ENCODE measurements around the gene TRPT1. TPM values are rescaled to one million over a fixed set of nuclear protein-coding genes. Genes with fewer than 3 reads are reported as not detected.
"Not testable (repeated sequence)": the region's sequence is repeated elsewhere in the genome, so short reads cannot be mapped to it uniquely, and the experiment has no call there.

TRPT1 gene
- polyA plus RNA-seq, 2 of the 4 experiments (the other 2 are of a cell fraction), result 18.6 to 28.5 TPM

GRCh38 chr11:64246871-64247728, 21.1 kb upstream of the TRPT1 start, which contains the start of gene PPP1R14B (continued):
- TF ChIP-seq ZNF302 (CRISPR knock-in tag; IDR thresholded peaks at IDR 0.05), result no peak
- TF ChIP-seq TP53 (CRISPR knock-in tag; IDR thresholded peaks at IDR 0.05), result no peak
- peak; percentile 49 for TF ChIP-seq CHD2 (IDR thresholded peaks at IDR 0.05; ENCODE audit: low read length, partially characterized antibody)

GRCh38 chr11:64246621-64246870, 20.6 kb upstream of the TRPT1 start:
- POLR2A ChIA-PET, result interaction anchor here (0.6 to 6.0 kb wide), 6 partner anchors 20 to 1395 kb away, joined by 3 to 53 read pairs (median 8); partner anchors contain the start of genes ESRRA, NUDT22, STIP1 and TRPT1
- no CpG with 5 or more reads among the region's 43 CpGs for WGBS (ENCODE audit: missing lambda C conversion rate)
- CTCF ChIA-PET, result interaction anchor here (0.8 to 12.2 kb wide), 9 partner anchors 9 to 108 kb away, joined by 3 to 220 read pairs (median 4); partner anchors contain the start of genes BAD, CATSPERZ, ESRRA and NUDT22
- Histone ChIP-seq H3K4me2 (peak overlapping the region; percentile 100), H3K4me1 (peaks cover 45% of the 10 kb centered on the region), H3K27ac (peak overlapping the region; percentile 99 to 100), H3K4me3 (peak overlapping the region; percentile 84)
- DNase-seq (ENCODE audit: low read depth in 1 of 2, low spot score in 1 of 2); H3K9me3 ChIP-seq; FAIRE-seq; ATAC-seq: not testable (repeated sequence)
- TF ChIP-seq BCL3 (IDR thresholded peaks at IDR 0.05) (peak; percentile 30; the same call in 1 of the 3 replicates), NPAS2 (CRISPR knock-in tag; IDR thresholded peaks at IDR 0.05; ENCODE audit: borderline replicate concordance) (0 out of 2 replicates have a peak, but pooled peaks have one; percentile 15), JUN (IDR thresholded peaks at IDR 0.05) (peak; percentile 42 to 65; a peak in 3 of 5 replicates), MAX (IDR thresholded peaks at IDR 0.05) (0 out of 2 replicates have a peak, but pooled peaks have one; percentile 8), MYC (IDR thresholded peaks at IDR 0.05; ENCODE audit: borderline replicate concordance, low read length) (peak; percentile 34; the same call in 1 of the 2 replicates)

DNA sequence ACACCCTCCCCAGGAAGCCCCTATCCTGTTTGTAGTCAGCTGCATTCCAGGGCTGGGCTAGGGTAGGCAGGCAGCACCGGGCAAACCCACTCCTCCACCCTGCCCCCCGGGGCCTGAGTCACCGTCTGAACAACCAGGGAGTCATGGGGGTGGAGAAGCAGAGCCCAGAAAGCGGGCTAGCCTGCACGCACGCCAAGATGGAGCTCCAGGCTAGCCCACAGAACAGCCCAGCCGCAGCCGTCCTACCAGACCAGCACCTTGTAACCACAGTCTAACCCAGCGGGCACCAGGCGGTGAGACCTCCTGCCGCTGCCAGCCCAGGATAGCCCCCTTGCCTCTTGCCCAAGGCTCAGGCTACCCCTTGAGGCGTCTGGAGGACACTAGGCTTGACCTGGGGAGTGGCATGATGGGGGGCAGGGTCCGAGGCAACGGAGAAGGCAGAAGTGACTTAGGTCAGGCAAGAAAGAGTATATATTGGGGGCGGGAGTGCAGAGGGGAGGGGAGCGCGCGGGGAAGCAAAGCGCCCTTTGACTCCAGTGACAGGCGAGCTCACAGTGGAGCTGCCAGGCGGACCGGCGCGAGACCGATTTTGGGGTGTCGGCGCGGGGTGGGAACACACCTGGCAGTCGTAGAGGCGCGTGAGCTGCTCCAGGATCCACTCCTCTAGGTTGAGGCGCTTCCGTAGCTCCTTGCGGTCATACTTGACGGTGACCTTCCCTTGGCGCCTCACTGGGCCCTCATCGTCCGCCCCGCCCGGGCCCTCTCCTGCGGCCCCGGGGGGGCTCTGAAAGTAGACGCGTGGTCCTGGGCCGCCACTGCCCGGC, 20.0 kb upstream of the TRPT1 start:
- H3K4me2 ChIP-seq, result peak overlapping the region; percentile 100
- no peaks in the 10 kb centered on the region for H3K9me3 ChIP-seq
- FAIRE-seq (no peak), DNase-seq (ENCODE audit: low read depth in 1 of 2, low spot score in 1 of 2) (peak; percentile 88 to 91), ATAC-seq (peak; percentile 6 to 12; a peak in 5 of 6 replicates)
- H3K4me1 ChIP-seq, result peaks cover 45% of the 10 kb centered on the region
- H3K4me3 ChIP-seq, result peak overlapping the region; percentile 84
- ChIA-PET POLR2A (interaction anchor here (1.1 to 6.0 kb wide), 5 partner anchors 24 to 60 kb away, joined by 3 to 53 read pairs (median 10); partner anchors contain the start of genes ESRRA and STIP1), CTCF (interaction anchor here (0.8 to 12.2 kb wide), 12 partner anchors 10 to 109 kb away, joined by 3 to 220 read pairs (median 5); partner anchors contain the start of genes BAD, CATSPERZ, ESRRA and NUDT22)
- peak overlapping the region; percentile 99 to 100 for H3K27ac ChIP-seq
- WGBS (ENCODE audit: missing lambda C conversion rate), result under 1% methylated on average over 28 of the region's 46 CpGs
- TF ChIP-seq SMC3 (IDR thresholded peaks at IDR 0.05), result no peak
- TF ChIP-seq RARB (CRISPR knock-in tag; IDR thresholded peaks at IDR 0.05), result no peak
- TF ChIP-seq CHD2 (IDR thresholded peaks at IDR 0.05; ENCODE audit: low read length, partially characterized antibody), result no peak
- TF ChIP-seq POLR2A (IDR thresholded peaks at IDR 0.05; ENCODE audit: low read length), result peak; percentile 92
- no peak for TF ChIP-seq RCOR1 (IDR thresholded peaks at IDR 0.05; ENCODE audit: low read depth, low read length)
- TF ChIP-seq NR3C1 (IDR thresholded peaks at IDR 0.05), result no peak
- no peak for TF ChIP-seq ZNF302 (CRISPR knock-in tag; IDR thresholded peaks at IDR 0.05)
- TF ChIP-seq, protein P1, sequence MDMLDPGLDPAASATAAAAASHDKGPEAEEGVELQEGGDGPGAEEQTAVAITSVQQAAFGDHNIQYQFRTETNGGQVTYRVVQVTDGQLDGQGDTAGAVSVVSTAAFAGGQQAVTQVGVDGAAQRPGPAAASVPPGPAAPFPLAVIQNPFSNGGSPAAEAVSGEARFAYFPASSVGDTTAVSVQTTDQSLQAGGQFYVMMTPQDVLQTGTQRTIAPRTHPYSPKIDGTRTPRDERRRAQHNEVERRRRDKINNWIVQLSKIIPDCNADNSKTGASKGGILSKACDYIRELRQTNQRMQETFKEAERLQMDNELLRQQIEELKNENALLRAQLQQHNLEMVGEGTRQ (IDR thresholded peaks at IDR 0.05), result no peak
- TF ChIP-seq, protein P2, sequence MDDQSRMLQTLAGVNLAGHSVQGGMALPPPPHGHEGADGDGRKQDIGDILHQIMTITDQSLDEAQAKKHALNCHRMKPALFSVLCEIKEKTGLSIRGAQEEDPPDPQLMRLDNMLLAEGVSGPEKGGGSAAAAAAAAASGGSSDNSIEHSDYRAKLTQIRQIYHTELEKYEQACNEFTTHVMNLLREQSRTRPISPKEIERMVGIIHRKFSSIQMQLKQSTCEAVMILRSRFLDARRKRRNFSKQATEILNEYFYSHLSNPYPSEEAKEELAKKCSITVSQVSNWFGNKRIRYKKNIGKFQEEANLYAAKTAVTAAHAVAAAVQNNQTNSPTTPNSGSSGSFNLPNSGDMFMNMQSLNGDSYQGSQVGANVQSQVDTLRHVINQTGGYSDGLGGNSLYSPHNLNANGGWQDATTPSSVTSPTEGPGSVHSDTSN (IDR thresholded peaks at IDR 0.05), result no peak
- no peak for TF ChIP-seq MAFK (IDR thresholded peaks at IDR 0.05; ENCODE audit: partially characterized antibody)
- TF ChIP-seq NFE2L2 (conservative IDR thresholded peaks at IDR 0.05; ENCODE audit: low read length), result no peak
- TF ChIP-seq, protein P3, sequence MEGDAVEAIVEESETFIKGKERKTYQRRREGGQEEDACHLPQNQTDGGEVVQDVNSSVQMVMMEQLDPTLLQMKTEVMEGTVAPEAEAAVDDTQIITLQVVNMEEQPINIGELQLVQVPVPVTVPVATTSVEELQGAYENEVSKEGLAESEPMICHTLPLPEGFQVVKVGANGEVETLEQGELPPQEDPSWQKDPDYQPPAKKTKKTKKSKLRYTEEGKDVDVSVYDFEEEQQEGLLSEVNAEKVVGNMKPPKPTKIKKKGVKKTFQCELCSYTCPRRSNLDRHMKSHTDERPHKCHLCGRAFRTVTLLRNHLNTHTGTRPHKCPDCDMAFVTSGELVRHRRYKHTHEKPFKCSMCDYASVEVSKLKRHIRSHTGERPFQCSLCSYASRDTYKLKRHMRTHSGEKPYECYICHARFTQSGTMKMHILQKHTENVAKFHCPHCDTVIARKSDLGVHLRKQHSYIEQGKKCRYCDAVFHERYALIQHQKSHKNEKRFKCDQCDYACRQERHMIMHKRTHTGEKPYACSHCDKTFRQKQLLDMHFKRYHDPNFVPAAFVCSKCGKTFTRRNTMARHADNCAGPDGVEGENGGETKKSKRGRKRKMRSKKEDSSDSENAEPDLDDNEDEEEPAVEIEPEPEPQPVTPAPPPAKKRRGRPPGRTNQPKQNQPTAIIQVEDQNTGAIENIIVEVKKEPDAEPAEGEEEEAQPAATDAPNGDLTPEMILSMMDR (IDR thresholded peaks at IDR 0.05), result no peak
- TF ChIP-seq TP53 (CRISPR knock-in tag; IDR thresholded peaks at IDR 0.05), result peak; percentile 50; the same call in 1 of the 2 replicates
- TF ChIP-seq FOXS1 (CRISPR knock-in tag; IDR thresholded peaks at IDR 0.05), result no peak
- peak; percentile 68 for TF ChIP-seq MAX (IDR thresholded peaks at IDR 0.05)
- TF ChIP-seq RFX5 (IDR thresholded peaks at IDR 0.05), result no peak
- TF ChIP-seq RNF2 (IDR thresholded peaks at IDR 0.05; ENCODE audit: borderline replicate concordance, low read depth), result no peak
- no peak for TF ChIP-seq BHLHE40 (IDR thresholded peaks at IDR 0.05; ENCODE audit: low read depth, low read length)
- no peak for TF ChIP-seq CHD4 (IDR thresholded peaks at IDR 0.05; ENCODE audit: borderline replicate concordance)
- TF ChIP-seq ZSCAN20 (CRISPR knock-in tag; IDR thresholded peaks at IDR 0.05), result no peak
- no peak for TF ChIP-seq ESRRA (IDR thresholded peaks at IDR 0.05; ENCODE audit: borderline replicate concordance, low read length)

Measured in A549 (cell line).